Measurements from ENCODE around the gene CLDN34.

Gene CLDN34

DNA sequence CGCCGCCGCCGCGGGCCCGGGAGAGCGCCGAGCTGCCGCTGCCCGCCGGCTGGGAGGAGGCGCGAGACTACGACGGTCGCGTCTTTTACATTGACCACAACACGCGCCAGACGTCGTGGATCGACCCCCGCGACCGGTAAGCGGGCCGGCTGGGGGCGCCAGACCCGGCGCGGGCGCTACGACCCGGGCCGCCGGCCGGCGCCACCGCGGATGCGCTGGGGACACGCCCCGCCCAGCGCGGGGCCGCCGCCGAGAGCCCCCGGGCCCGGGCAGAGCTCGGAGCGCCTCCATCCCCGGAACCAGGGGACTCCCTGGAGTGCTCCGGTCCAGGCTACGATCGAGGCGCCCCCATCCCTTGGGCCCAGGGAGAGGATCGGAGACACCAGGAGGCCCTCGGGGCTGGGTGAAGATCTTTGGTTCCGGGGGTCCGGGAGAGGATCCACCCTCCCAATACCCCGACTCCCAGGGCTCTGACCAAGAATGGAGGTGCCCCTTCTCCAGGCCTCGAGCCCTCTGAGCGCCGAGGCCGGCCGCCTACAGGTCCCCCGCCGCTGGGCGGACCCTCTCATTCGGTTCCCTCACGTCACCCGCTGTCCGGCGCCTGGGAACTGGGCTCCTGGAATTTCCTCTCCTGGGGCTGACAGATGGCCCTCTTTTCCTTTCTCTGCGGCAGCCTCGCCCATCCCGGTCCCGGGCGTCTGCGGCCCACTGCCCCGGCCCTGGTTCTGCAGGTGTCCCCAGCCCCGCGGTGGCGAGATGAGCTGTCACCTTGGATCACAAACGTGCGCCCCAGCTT is 48.8 kb downstream of the CLDN34 start:
- no peak for FAIRE-seq
- no peak for TF ChIP-seq POLR2A (IDR thresholded peaks at IDR 0.05; ENCODE audit: low read depth, low read length)
- no peak for DNase-seq (ENCODE audit: insufficient read length, low spot score)

DNA sequence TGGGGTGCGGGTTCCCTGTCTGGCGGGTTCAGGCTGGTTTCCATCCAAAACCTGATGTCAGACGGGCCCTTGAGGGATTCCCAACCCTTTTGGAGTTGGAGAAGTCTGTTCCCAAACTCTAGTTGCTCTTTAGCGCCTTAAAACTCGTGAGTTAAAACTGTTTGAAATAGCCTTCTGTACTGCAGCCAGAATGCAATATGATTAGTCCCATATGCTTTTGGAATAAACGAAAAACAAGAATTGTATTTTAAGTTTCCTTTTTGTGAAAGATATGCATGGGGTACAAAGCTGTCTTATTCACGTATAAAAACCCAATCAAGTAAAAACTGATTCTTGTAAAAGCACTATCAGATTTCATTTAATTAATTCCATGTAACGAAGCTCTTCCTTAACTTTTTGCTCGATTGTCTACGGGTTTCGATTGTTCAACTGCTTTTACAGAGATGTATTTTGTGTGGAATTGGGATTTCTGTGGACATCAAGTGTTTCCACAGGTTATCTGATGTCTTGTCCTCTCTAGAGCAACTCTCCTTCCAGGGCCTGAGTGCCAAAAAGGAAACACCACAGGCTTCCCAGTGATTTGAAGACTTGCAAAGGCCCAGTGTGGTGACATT is 49.5 kb downstream of the CLDN34 start:
- no peak for DNase-seq (ENCODE audit: insufficient read length, low spot score)
- TF ChIP-seq POLR2A (IDR thresholded peaks at IDR 0.05; ENCODE audit: low read depth, low read length), result no peak
- no peak for FAIRE-seq

DNA sequence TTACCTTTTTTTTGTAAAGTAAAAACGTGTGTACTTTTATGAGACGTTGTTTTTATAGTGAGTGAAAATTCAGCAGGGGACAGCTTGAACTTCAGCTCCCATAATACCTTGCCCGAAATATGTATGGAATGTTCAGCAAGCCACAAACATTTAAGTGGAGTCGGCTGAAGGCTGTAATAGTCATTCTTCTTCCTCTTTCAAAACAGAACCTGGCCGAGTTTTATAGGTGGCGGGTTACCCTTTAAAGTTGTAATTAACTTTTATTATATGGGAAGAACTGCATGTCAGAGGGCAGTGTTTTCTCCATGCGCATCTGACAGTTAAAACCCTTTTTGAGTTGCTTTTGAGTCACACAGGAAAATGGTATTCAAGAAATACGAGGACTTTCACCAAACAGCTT is 50.7 kb downstream of the CLDN34 start:
- no peak for FAIRE-seq

More for the DNA sequence above, 50.7 kb downstream of the CLDN34 start:
- TF ChIP-seq POLR2A (IDR thresholded peaks at IDR 0.05; ENCODE audit: low read depth, low read length), result no peak
- DNase-seq (ENCODE audit: insufficient read length, low spot score), result no peak

Measured in H54 (cell line).